Subcutaneous preadipocyte (primary cell): Measurements from ENCODE around the gene COX7C. TPM values are rescaled to one million over a fixed set of nuclear protein-coding genes. Genes with fewer than 3 reads are reported as not detected.

Source experiments
- small RNA-seq: library from RNA; depleted of rRNA; stranded (forward); fragments of <200 nt; gene quantifications from one replicate; pipeline ENCODE3, GENCODE V24; 2012
- total RNA-seq: library from RNA; depleted of rRNA; stranded (reverse); fragments of >200 nt; gene quantifications from 2 replicates; pipeline ENCODE4 v1.2.3, GENCODE V29; 2012

The COX7C gene
- 86.6 and 140 TPM in 2 replicates for total RNA-seq

DNA sequence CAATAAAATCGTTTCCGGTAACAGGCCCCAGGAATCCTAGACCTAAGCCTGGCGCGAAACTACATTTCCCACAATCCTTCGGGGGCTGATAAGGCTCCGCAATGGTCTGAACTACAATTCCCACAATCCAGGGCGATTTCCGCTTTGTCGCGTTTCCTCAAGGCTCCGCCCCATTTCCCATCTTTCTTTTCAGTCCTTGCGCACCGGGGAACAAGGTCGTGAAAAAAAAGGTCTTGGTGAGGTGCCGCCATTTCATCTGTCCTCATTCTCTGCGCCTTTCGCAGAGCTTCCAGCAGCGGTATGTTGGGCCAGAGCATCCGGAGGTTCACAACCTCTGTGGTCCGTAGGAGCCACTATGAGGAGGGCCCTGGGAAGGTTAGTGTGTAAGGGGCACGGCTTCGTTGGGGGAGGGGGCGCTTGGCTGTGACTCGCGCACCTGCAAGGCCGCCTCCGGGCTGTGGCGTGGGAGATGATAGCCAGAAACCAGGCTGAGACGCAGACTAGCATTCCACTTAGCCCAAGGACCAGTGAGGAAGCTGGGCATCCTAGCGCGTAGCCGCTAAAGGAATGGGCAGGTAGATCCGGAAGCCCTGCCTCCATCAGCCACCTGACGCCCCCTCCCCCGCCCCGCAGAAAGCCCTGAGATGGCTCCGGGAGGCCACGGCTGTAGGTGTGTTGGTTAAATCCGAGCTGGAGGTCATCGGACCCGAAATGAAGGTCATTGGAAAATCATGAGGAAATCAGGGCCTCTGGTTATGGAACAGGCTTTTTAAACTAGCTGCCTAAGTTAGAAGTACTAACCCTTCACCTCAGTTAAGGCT lies at the start of gene COX7C:
COX7C (plus strand) TSS at position 186 of the 821 bp plus-strand sequence; CDS start at position 301, 115 bp downstream.

Small RNAs within 50 kb of the gene (small RNA-seq; reads per million reads assigned to genes)
- not detected for gene RNU6-804P
